ENCODE results near the gene KRT20. TPM values are rescaled to one million over a fixed set of nuclear protein-coding genes. Genes with fewer than 3 reads are reported as not detected.

The KRT20 gene
- total RNA-seq, 1 donor from 2014 or later, result 0.40 TPM

Other genes with a start within 250 kb of the KRT20 start
- gene SMARCE1, start 237.4 kb downstream of the KRT20 start, total RNA-seq, result 28.3 TPM
- 2.4 TPM for gene KRT222, start 220.1 kb downstream of the KRT20 start, total RNA-seq
- not detected for gene KRT24, start 181.5 kb downstream of the KRT20 start, total RNA-seq
- not detected for gene KRT25, start 129.9 kb downstream of the KRT20 start, total RNA-seq
- gene KRT26, start 113.0 kb downstream of the KRT20 start, total RNA-seq, result not detected
- not detected for gene KRT27, start 102.7 kb downstream of the KRT20 start, total RNA-seq
- gene KRT28, start 85.3 kb downstream of the KRT20 start, total RNA-seq, result not detected
- gene KRT10, start 62.6 kb downstream of the KRT20 start, total RNA-seq, result 12.2 TPM
- gene KRT12, start 18.0 kb downstream of the KRT20 start, total RNA-seq, result not detected
- gene KRT23, start 52.4 kb upstream of the KRT20 start, total RNA-seq, result 0.13 TPM
- gene KRT39, start 81.7 kb upstream of the KRT20 start, total RNA-seq, result not detected
- not detected for gene KRT40, start 99.1 kb upstream of the KRT20 start, total RNA-seq
- not detected for gene KRTAP3-3, start 108.9 kb upstream of the KRT20 start, total RNA-seq
- gene KRTAP3-2, start 114.7 kb upstream of the KRT20 start, total RNA-seq, result not detected
- not detected for gene KRTAP3-1, start 123.9 kb upstream of the KRT20 start, total RNA-seq
- not detected for gene KRTAP1-5, start 142.0 kb upstream of the KRT20 start, total RNA-seq
- gene KRTAP1-4, start 145.0 kb upstream of the KRT20 start, total RNA-seq, result not detected
- gene KRTAP1-3, start 149.6 kb upstream of the KRT20 start, total RNA-seq, result not detected
- not detected for gene KRTAP1-1, start 156.2 kb upstream of the KRT20 start, total RNA-seq
- gene KRTAP2-1, start 162.1 kb upstream of the KRT20 start, total RNA-seq, result not detected
- gene KRTAP2-2, start 170.0 kb upstream of the KRT20 start, total RNA-seq, result not detected
- gene KRTAP2-3, start 174.9 kb upstream of the KRT20 start, total RNA-seq, result not detected
- gene KRTAP2-4, start 180.6 kb upstream of the KRT20 start, total RNA-seq, result not detected
- not detected for gene KRTAP4-7, start 198.9 kb upstream of the KRT20 start, total RNA-seq
- not detected for gene KRTAP4-8, start 212.9 kb upstream of the KRT20 start, total RNA-seq
- not detected for gene KRTAP4-16, start 217.0 kb upstream of the KRT20 start, total RNA-seq
- gene KRTAP4-9, start 220.1 kb upstream of the KRT20 start, total RNA-seq, result not detected
- gene KRTAP4-11, start 233.1 kb upstream of the KRT20 start, total RNA-seq, result not detected
- not detected for gene KRTAP4-12, start 238.9 kb upstream of the KRT20 start, total RNA-seq